Loucy (cell line): Measurements from ENCODE around the gene RNF113B.

ENCODE experiments used
- CTCF ChIP-seq: fragments of 200-600 bp; sonication (generic); conservative IDR thresholded peaks from 2 replicates; pipeline ENCODE4 v1.5.1; 2014; ENCODE audit warnings: mild to moderate bottlenecking, antibody characterized with exemption, low read length
- EZH2phosphoT487 ChIP-seq: fragments of 200-600 bp; IDR thresholded peaks from 2 replicates; pipeline ENCODE4 v1.6.1; 2018; ENCODE audit warnings: antibody characterized with exemption, mild to moderate bottlenecking, moderate library complexity, borderline replicate concordance

GRCh38 chr13:98201984-98202383 is 24.9 kb upstream of the RNF113B start:
- TF ChIP-seq CTCF (no peak), EZH2phosphoT487 (no peak)
